WI38 (cell line): ENCODE measurements around the gene KAT7.

Source experiments
- H3K4me3 ChIP-seq: 2 replicates; pipeline ENCODE4 v1.5.1; 2011; ENCODE audit warnings: low read depth, mild to moderate bottlenecking, control low read depth, low read length
- TF ChIP-seq, protein P1 (sequence below): IDR thresholded peaks from 2 replicates; pipeline ENCODE4 v1.5.1; 2012; ENCODE audit warnings: low read depth, mild to moderate bottlenecking, control low read depth, low read length

KAT7 gene

DNA sequence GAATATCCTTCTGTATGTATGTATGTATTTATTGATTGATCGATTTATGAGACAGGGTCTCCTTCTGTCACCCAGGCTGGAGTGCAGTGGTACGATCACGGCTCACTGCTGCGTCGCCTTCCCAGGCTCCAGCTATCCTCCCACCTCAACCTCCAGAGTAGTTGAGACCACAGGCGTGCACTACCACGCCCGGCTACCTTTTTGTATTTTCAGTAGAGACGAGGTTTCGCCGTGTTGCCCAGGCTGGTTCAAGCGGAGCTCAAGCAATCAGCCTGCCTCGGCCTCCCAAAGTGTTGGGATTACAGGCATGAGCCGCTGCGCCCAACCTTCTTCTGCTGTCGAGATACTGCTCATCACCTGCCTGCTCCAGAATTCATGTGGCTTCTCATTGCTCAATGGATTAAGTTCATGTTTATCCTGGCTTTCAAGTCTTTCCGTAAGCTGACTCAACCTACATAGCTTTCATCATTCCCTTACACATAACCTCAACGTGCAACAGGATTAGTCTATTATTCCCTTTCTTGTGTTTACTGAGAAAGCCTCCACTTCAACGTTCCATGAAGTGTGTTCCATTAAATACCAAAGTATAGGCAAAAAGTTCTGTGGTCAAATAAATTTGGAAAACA lies 45.8 kb downstream of the KAT7 start:
- no peak overlapping the region for H3K4me3 ChIP-seq
- TF ChIP-seq, protein P1, sequence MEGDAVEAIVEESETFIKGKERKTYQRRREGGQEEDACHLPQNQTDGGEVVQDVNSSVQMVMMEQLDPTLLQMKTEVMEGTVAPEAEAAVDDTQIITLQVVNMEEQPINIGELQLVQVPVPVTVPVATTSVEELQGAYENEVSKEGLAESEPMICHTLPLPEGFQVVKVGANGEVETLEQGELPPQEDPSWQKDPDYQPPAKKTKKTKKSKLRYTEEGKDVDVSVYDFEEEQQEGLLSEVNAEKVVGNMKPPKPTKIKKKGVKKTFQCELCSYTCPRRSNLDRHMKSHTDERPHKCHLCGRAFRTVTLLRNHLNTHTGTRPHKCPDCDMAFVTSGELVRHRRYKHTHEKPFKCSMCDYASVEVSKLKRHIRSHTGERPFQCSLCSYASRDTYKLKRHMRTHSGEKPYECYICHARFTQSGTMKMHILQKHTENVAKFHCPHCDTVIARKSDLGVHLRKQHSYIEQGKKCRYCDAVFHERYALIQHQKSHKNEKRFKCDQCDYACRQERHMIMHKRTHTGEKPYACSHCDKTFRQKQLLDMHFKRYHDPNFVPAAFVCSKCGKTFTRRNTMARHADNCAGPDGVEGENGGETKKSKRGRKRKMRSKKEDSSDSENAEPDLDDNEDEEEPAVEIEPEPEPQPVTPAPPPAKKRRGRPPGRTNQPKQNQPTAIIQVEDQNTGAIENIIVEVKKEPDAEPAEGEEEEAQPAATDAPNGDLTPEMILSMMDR = no peak

DNA sequence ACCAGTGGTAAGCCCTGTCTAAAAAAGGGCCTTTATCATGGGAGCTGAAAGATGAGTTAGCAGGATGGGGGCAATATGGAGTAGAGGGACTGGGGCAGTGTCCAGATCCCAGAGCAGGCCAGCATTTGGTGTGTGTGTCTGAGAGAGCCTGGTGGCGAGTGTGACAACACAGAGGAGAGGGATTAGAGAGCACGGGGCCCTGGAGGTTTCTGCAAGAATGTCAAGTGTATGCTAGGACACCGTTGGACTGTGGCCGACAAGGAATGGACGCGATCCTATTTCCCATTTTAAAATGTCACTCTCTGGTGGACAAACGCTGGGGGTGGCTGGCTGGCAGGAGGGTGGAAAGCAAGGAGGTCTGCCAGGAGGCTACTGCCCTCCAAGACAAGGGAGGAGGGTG lies 47.0 kb downstream of the KAT7 start:
- TF ChIP-seq, protein P1 = no peak
- no peak overlapping the region for H3K4me3 ChIP-seq

DNA sequence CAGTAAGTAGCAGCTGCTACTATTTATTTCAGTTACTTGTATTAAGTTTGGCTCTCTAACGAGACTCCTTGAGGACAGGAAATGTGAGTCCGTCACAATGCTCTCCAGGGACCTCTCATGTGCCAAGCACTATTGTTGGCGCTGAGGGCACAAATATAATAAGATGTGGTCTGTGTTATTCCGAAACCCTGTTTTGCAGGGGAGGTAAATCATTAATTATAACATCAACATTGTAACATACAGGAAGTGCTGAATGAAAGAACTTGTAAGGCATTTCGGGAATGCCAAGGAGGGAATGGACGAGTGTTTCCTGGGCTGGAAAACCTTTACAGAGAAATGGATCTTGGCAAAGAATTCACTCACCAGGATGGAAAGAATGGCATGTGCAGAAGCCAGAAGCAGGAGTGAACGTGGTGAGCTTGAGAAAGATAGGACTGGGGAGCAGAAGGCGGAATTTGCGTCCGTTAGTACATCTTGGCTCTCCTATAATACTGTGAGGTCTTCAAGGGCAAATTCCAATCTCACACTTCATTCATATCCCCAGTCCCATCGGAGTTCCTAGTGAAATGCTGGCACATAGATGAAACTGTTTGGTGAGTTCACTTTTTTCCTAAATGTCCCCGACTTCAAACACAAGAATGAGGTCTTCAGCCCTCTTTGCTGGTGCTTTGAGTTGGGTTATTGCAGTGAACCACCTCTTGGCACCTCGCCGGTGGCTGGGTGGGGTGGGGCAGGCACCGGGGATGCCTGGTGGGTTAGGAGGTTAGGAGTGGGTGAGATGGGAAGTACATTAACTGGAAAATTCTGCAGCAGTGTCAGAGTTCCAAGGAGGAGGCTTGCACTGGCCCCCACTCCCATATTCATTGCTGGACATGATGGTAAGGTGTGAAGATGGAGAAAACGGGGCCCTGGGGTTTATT lies 47.9 kb downstream of the KAT7 start:
- TF ChIP-seq, protein P1 = no peak
- no peak overlapping the region for H3K4me3 ChIP-seq

DNA sequence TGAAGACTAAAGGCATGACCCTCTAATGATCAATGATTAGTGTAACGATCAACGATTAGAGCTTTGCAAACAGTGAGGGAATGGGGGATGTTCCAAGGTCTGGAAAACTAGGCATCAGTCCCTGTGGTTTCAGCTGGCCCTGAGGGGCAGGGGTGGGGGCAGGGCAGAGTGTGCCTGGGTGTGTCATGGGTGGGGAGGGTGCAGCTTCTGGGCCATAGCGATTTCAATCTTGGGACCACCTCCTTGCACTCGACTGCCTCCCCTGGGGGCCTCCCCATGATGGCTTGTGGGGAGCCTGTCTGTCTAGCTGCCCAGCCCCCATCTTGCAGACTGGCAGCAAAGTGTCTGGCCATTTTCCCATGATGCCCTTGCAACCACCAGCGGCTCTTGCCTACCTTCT lies 51.0 kb downstream of the KAT7 start:
- H3K4me3 ChIP-seq = no peak overlapping the region
- TF ChIP-seq, protein P1 = no peak

DNA sequence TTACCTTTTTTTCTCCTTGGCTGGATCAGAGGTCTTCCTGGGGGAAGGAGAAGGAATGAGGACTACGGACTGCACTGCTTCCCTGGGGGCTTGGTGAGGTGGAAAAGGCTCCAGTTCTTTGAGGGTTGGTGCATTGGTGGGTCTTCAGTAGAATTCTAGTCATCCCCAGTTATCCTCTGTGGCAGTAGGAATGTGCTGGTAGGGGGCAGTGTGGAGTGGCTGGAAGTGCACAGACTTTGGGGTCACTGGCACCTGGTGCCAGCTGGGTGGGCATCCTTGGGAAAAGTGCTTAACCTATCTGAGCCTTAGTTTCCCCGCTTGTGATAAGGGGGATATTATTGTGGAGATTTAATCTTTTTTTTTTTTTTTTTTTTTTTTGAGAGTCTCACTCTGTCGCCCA lies 53.1 kb downstream of the KAT7 start:
- TF ChIP-seq, protein P1 = no peak
- H3K4me3 ChIP-seq = no peak overlapping the region

DNA sequence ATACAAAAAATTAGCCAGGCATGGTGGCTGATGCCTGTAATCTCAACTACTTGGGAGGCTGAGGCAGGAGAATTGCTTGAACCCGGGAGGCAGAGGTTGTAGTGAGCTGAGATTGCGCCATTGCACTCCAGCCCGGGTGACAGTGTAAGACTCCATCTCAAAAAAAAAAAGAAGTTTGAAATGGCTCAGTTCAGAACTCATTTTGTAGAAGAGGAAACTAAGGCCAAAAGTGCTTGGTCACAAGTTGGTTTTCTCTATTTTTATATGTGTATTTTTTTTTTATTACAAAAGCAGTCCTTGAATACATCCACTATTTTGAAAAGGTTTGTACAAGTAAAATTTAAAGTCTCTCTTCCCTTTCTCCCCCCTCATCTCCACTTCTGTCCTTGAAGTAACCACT lies 53.9 kb downstream of the KAT7 start:
- TF ChIP-seq, protein P1 = no peak
- H3K4me3 ChIP-seq = no peak overlapping the region

DNA sequence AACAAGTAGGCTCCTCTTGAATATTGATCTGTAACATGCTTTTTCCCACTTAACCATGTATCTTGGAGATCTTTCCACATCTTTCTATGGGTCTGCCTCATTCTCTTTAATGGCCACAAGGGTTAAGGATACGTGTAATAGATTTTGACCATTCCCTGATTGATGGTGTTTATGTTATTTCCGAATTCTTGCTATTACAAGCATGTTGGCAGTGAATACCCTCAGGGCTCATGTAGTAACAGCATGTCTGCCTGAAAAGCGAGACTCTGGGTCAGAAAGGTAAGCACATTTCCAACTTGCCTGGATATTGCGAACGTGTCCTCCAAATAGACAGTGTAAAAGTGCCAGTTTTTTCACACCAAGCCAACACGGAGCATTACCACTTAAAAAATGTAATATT lies 54.4 kb downstream of the KAT7 start:
- no peak overlapping the region for H3K4me3 ChIP-seq
- TF ChIP-seq, protein P1 = no peak
